Peyer's patch (tissue), 4 donors: Measurements from ENCODE around the gene NAA10. TPM values are rescaled to one million over a fixed set of nuclear protein-coding genes. Genes with fewer than 3 reads are reported as not detected.

Source experiments
- DNase-seq, 3 donors: peaks; one replicate each; pipeline ENCODE4 v3.0.0-alpha.2; 2017 to 2019
- H3K27ac ChIP-seq, 4 donors: fragments of 200-600 bp; sonication (generic); one replicate each; pipeline ENCODE4 v1.5.1; 2016 to 2019
- H3K27me3 ChIP-seq, 2 donors: fragments of 200-600 bp; sonication (generic); one replicate each; pipeline ENCODE4 v1.5.1; 2019
- H3K36me3 ChIP-seq, 3 donors: fragments of 200-600 bp; sonication (generic); one replicate each; pipeline ENCODE4 v1.5.1; 2016 to 2019
- H3K4me1 ChIP-seq, 4 donors: fragments of 200-600 bp; sonication (generic); one replicate each; pipeline ENCODE4 v1.5.1; 2016 to 2019
- H3K4me3 ChIP-seq, 4 donors: fragments of 200-600 bp; sonication (generic); 1 replicate in 3 of 4; 2 replicates in 1 of 4; pipeline ENCODE4 v1.5.1; 2016 to 2019; ENCODE audit warnings: mild to moderate bottlenecking in 1 of 4
- H3K9me3 ChIP-seq, 4 donors: fragments of 200-600 bp; sonication (generic); one replicate each; pipeline ENCODE4 v1.5.1; 2016 to 2019; ENCODE audit warnings: mild to moderate bottlenecking in 1 of 4
- CTCF ChIP-seq, 6 experiments: fragments of 450-650 bp in 4 of 6; fragments of 200-600 bp in 2 of 6; sonication (generic) in 1 of 6; IDR thresholded peaks; one replicate each; pipeline ENCODE4 v1.5.1; 2017 to 2019; ENCODE audit warnings: antibody characterized with exemption in 6 of 6, mild to moderate bottlenecking in 3 of 6, moderate library complexity in 1 of 6
- POLR2A ChIP-seq, 2 donors: fragments of 450-650 bp; IDR thresholded peaks; one replicate each; pipeline ENCODE4 v1.5.1; 2017; ENCODE audit warnings: antibody characterized with exemption in 2 of 2, mild to moderate bottlenecking in 2 of 2, moderate library complexity in 2 of 2
- total RNA-seq, 4 donors: library from RNA; depleted of rRNA; stranded (reverse); fragments of >200 nt; gene quantifications; one replicate each; pipeline ENCODE4 v1.1.0, GENCODE V29; 2016

The NAA10 gene
- total RNA-seq, 4 donors from 2014 or later, result 32.9 to 118 (median 54.1) TPM

- no peak for DNase-seq
Observed at GRCh38 chrX:153909024-153909979, 25.5 kb downstream of the NAA10 start.

GRCh38 chrX:153908219-153908860 is 26.5 kb downstream of the NAA10 start:
- Histone ChIP-seq H3K36me3 (no peaks in the 10 kb centered on the region), H3K27me3 (no peaks in the 10 kb centered on the region), H3K4me3 (no peak overlapping the region), H3K9me3 (no peaks in the 10 kb centered on the region), H3K4me1 (peaks cover 0 to 8% (median 0%) of the 10 kb centered on the region in 4 donors), H3K27ac (no peak overlapping the region)
- TF ChIP-seq POLR2A (IDR thresholded peaks at IDR 0.05), result no peak
- TF ChIP-seq CTCF (IDR thresholded peaks at IDR 0.05), result no peak
- no peak for DNase-seq

More at GRCh38 chrX:153909024-153909979, 25.5 kb downstream of the NAA10 start:
- no peak for TF ChIP-seq CTCF (IDR thresholded peaks at IDR 0.05)
- no peak for TF ChIP-seq POLR2A (IDR thresholded peaks at IDR 0.05)
- Histone ChIP-seq H3K4me1 (peaks cover 0 to under 1% (median 0%) of the 10 kb centered on the region in 4 donors), H3K27ac (no peak overlapping the region), H3K27me3 (no peaks in the 10 kb centered on the region), H3K9me3 (no peaks in the 10 kb centered on the region), H3K36me3 (no peaks in the 10 kb centered on the region), H3K4me3 (no peak overlapping the region)

- Histone ChIP-seq H3K4me3 (no peak overlapping the region), H3K4me1 (peaks cover 0 to 8% (median 0%) of the 10 kb centered on the region in 4 donors), H3K27ac (no peak overlapping the region), H3K36me3 (no peaks in the 10 kb centered on the region), H3K27me3 (no peaks in the 10 kb centered on the region), H3K9me3 (no peaks in the 10 kb centered on the region)
- no peak for DNase-seq
- TF ChIP-seq POLR2A (IDR thresholded peaks at IDR 0.05), result no peak
Observed at GRCh38 chrX:153907456-153907855, 27.4 kb downstream of the NAA10 start.

GRCh38 chrX:153906126-153906917 is 28.5 kb downstream of the NAA10 start:
- TF ChIP-seq CTCF (IDR thresholded peaks at IDR 0.05) (no peak), POLR2A (IDR thresholded peaks at IDR 0.05) (no peak)
- DNase-seq, result no peak
- Histone ChIP-seq H3K4me3 (no peak overlapping the region), H3K4me1 (peaks cover 0 to 8% (median 0%) of the 10 kb centered on the region in 4 donors), H3K36me3 (no peaks in the 10 kb centered on the region), H3K9me3 (no peaks in the 10 kb centered on the region), H3K27me3 (no peaks in the 10 kb centered on the region), H3K27ac (no peak overlapping the region)

- no peaks in the 10 kb centered on the region for H3K27me3 ChIP-seq
- TF ChIP-seq POLR2A (IDR thresholded peaks at IDR 0.05) (no peak), CTCF (IDR thresholded peaks at IDR 0.05) (no peak)
- H3K9me3 ChIP-seq, result no peaks in the 10 kb centered on the region
- H3K27ac ChIP-seq, result no peak overlapping the region
- DNase-seq, result no peak
- H3K4me3 ChIP-seq, result no peak overlapping the region
- no peaks in the 10 kb centered on the region for H3K36me3 ChIP-seq
- H3K4me1 ChIP-seq, result peaks cover 0 to 8% (median 0%) of the 10 kb centered on the region in 4 donors
Observed at GRCh38 chrX:153905481-153906095, 29.2 kb downstream of the NAA10 start.
